A549 treated with GW870086 at 1 μM for 4 hours (cell line): ENCODE measurements around the gene GIT1. TPM values are rescaled to one million over a fixed set of nuclear protein-coding genes. Genes with fewer than 3 reads are reported as not detected.

ENCODE experiments used
- total RNA-seq: library from RNA; stranded (reverse); fragments of 200-300 nt; extraction: Qiagen RNA extraction; gene quantifications from 5 replicates; pipeline ENCODE4 v1.2.3, GENCODE V29; 2022; ENCODE audit warnings: low read depth

GIT1 gene
- total RNA-seq, result 73.3 to 88.2 TPM (median 82.7 TPM) in 5 replicates

GRCh38 chr17:29589524-29590410, at the start of gene GIT1:
TSS of gene GIT1 (minus strand) at chr17:29589648. CDS start at chr17:29589378, 270 bp downstream.

GRCh38 chr17:29622337-29623282, 33.2 kb upstream of the GIT1 start, which contains the start of gene CORO6:
TSS of gene CORO6 (minus strand) at chr17:29622912. CDS start at chr17:29621421, 1,491 bp downstream.

GRCh38 chr17:29592850-29593551, 3.6 kb upstream of the GIT1 start, which contains the start of gene ANKRD13B:
TSS of gene ANKRD13B (plus strand) at chr17:29593132. CDS start at chr17:29593622, 490 bp downstream.

GRCh38 chr17:29568331-29569244, 20.9 kb downstream of the GIT1 start, which contains the start of gene TP53I13:
TSS of gene TP53I13 (plus strand) at chr17:29568701. CDS start at chr17:29568759, 58 bp downstream.

GRCh38 chr17:29566473-29567303, 22.8 kb downstream of the GIT1 start, which contains the start of gene ABHD15:
TSS of gene ABHD15 (minus strand) at chr17:29567037. CDS start at chr17:29566966, 71 bp downstream.

Other genes starting within 250 kb of the GIT1 start
- gene TAOK1, start 199.3 kb downstream of the GIT1 start, total RNA-seq, result 13.4 to 27.1 TPM (median 22.7 TPM) in 5 replicates
- 22.0 to 26.9 TPM (median 25.8 TPM) in 5 replicates for gene ABHD15, start 22.6 kb downstream of the GIT1 start, total RNA-seq
- gene TP53I13, start 20.9 kb downstream of the GIT1 start, total RNA-seq, result 72.9 to 103 TPM (median 99.5 TPM) in 5 replicates
- 18.4 to 30.3 TPM (median 27.1 TPM) in 5 replicates for gene ANKRD13B, start 3.5 kb upstream of the GIT1 start, total RNA-seq
- gene CORO6, start 33.3 kb upstream of the GIT1 start, total RNA-seq, result 5.9 to 7.5 TPM (median 6.9 TPM) in 5 replicates